K562 (cell line): ENCODE data around the gene RAB1B.

ENCODE experiments used
- CTBP1 ChIP-seq: fragments of 450-650 bp; IDR thresholded peaks from 2 replicates; pipeline ENCODE4 v1.6.1; 2016; ENCODE audit warnings: borderline replicate concordance
- EP300 ChIP-seq: IDR thresholded peaks from 2 replicates; pipeline ENCODE4 v1.6.1; 2012; ENCODE audit warnings: low read length, improper control_type of control experiment
- HCFC1 ChIP-seq: IDR thresholded peaks from 2 replicates; pipeline ENCODE4 v1.6.1; 2012; ENCODE audit warnings: low read depth, low read length, improper control_type of control experiment
- MXI1 ChIP-seq: IDR thresholded peaks from 2 replicates; pipeline ENCODE4 v1.6.1; 2011; ENCODE audit warnings: low read depth, mild to moderate bottlenecking, improper control_type of control experiment, low read length
- MYC ChIP-seq, 2 experiments: fragments of 250-450 bp in 1 of 2; sonication (Bioruptor Pico) in 1 of 2; IDR thresholded peaks; 2 replicates each; pipeline versions ENCODE4 v1.5.1 to v1.6.1; 2012 to 2021; ENCODE audit warnings: low read depth in 2 of 2, borderline replicate concordance in 1 of 2, improper control_type of control experiment in 1 of 2, low read length in 1 of 2, mild to moderate bottlenecking in 1 of 2, moderate library complexity in 1 of 2
- POLR2AphosphoS5 ChIP-seq: IDR thresholded peaks from 2 replicates; pipeline ENCODE4 v1.6.1; 2011; ENCODE audit warnings: mild to moderate bottlenecking, low read depth, low read length, moderate library complexity; ENCODE audit not compliant: control insufficient read depth, insufficient read depth
- YY1 ChIP-seq, 3 experiments: IDR thresholded peaks; 2 replicates each; pipeline ENCODE4 v1.6.1; 2011; ENCODE audit warnings: low read length in 2 of 3, mild to moderate bottlenecking in 2 of 3, moderate library complexity in 2 of 3, borderline replicate concordance in 1 of 3, control low read depth in 1 of 3, low read depth in 1 of 3; ENCODE audit not compliant: insufficient read depth in 3 of 3, insufficient replicate concordance in 2 of 3, control insufficient read depth in 1 of 3, insufficient read length in 1 of 3; ENCODE audit errors: extremely low read depth in 1 of 3
- ZNF232 ChIP-seq: sonication (generic); formaldehyde crosslinking; IDR thresholded peaks from 2 replicates; pipeline ENCODE4 v1.8.0; 2022; ENCODE audit warnings: mild to moderate bottlenecking, missing genetic modification reagents
- ZNF431 ChIP-seq: sonication (generic); formaldehyde crosslinking; IDR thresholded peaks from 2 replicates; pipeline ENCODE4 v1.8.0; 2022; ENCODE audit warnings: mild to moderate bottlenecking, missing genetic modification reagents

- TF ChIP-seq ZNF431 (CRISPR knock-in tag) = no peak
- no peak for TF ChIP-seq CTBP1
- TF ChIP-seq HCFC1 = no peak
- TF ChIP-seq MXI1 = no peak
- TF ChIP-seq EP300 = no peak
- no peak for TF ChIP-seq POLR2AphosphoS5
- TF ChIP-seq YY1 (IDR thresholded peaks at IDR 0.05; ENCODE audit: borderline replicate concordance in 1 of 3, control insufficient read depth in 1 of 3, extremely low read depth in 1 of 3, insufficient read depth in 3 of 3, insufficient read length in 1 of 3, insufficient replicate concordance in 2 of 3, low read depth in 1 of 3, low read length in 2 of 3) = no peak
- no peak for TF ChIP-seq ZNF232 (CRISPR knock-in tag)
- no peak for TF ChIP-seq MYC (IDR thresholded peaks at IDR 0.05; ENCODE audit: low read depth, low read length)
- TF ChIP-seq MYC (CRISPR knock-in tag; IDR thresholded peaks at IDR 0.05; ENCODE audit: borderline replicate concordance, low read depth) = no peak
These were observed 10.8 kb downstream of the RAB1B start for GRCh38 chr11:66279092-66279734.
